Duodenal mucosa (tissue), 2 donors: ENCODE measurements around the gene NUP214.

Experiments used
- H3K27ac ChIP-seq: one replicate; pipeline ENCODE4 v1.7.0; 2013; ENCODE audit warnings: low read depth, low read length
- H3K27me3 ChIP-seq, 2 donors: one replicate each; pipeline ENCODE4 v1.7.0; 2013; ENCODE audit warnings: low read length in 2 of 2, control low read depth in 1 of 2; ENCODE audit not compliant: insufficient read depth in 2 of 2, control insufficient read depth in 1 of 2
- H3K36me3 ChIP-seq, 2 donors: one replicate each; pipeline ENCODE4 v1.7.0; 2013; ENCODE audit warnings: low read length in 2 of 2, control low read depth in 1 of 2; ENCODE audit not compliant: insufficient read depth in 2 of 2, control insufficient read depth in 1 of 2
- H3K4me1 ChIP-seq, 2 donors: one replicate each; pipeline ENCODE4 v1.7.0; 2013; ENCODE audit warnings: low read length in 2 of 2, control low read depth in 1 of 2; ENCODE audit not compliant: insufficient read depth in 2 of 2, control insufficient read depth in 1 of 2
- H3K4me3 ChIP-seq, 2 donors: one replicate each; pipeline ENCODE4 v1.7.0; 2013; ENCODE audit warnings: low read length in 2 of 2, low read depth in 1 of 2
- H3K9ac ChIP-seq, 2 donors: one replicate each; pipeline ENCODE4 v1.7.0; 2013; ENCODE audit warnings: low read length in 2 of 2, low read depth in 1 of 2
- H3K9me3 ChIP-seq, 2 donors: one replicate each; pipeline ENCODE4 v1.7.0; 2013; ENCODE audit warnings: low read length in 2 of 2, control low read depth in 1 of 2; ENCODE audit not compliant: control insufficient read depth in 1 of 2

Gene NUP214

DNA sequence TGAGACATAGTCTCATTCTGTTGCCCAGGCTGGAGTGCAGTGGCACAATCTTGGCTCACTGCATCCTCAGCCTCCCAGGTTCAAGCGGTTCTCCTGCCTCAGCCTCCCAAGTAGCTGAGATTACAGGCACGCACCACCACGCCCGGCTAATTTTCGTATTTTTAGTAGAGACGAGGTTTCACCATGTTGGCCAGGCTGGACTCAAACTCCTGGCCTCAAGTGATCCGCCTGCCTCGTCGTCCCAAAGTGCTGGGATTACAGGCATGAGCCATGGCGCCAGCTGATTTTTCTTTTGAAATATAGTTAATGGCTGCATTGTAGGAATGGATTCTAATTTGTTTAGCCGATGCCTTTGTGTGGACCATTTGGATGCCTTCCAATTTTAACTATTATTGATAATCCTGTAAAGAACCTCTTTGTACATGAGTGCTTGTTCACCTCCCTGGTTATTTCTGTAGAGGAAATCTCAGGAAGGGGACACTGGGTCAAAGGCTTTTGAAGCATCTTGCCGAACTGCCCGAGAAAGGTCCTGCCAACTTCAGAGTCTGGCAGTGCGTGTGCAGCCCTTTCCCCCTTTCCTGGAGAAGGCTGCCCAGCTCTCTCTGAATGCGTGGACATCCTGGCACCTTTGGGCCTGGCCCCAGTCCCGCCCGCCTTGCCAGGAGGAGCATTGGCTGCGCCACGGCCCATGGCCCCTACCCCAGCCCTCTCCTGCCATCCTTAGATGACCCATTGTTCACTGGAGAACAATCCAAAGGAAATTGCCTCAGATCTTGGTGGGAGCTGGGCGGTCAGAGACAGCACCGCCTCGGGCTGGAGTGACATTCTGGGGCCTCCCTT, 8.9 kb upstream of the NUP214 start:
- peaks cover 0 to 4% of the 10 kb centered on the region in 2 donors for H3K4me1 ChIP-seq
- no peaks in the 10 kb centered on the region for H3K9me3 ChIP-seq
- no peaks in the 10 kb centered on the region for H3K27me3 ChIP-seq
- H3K9ac ChIP-seq, result no peak overlapping the region
- H3K27ac ChIP-seq, result no peak overlapping the region
- no peaks in the 10 kb centered on the region for H3K36me3 ChIP-seq
- no peak overlapping the region for H3K4me3 ChIP-seq

DNA sequence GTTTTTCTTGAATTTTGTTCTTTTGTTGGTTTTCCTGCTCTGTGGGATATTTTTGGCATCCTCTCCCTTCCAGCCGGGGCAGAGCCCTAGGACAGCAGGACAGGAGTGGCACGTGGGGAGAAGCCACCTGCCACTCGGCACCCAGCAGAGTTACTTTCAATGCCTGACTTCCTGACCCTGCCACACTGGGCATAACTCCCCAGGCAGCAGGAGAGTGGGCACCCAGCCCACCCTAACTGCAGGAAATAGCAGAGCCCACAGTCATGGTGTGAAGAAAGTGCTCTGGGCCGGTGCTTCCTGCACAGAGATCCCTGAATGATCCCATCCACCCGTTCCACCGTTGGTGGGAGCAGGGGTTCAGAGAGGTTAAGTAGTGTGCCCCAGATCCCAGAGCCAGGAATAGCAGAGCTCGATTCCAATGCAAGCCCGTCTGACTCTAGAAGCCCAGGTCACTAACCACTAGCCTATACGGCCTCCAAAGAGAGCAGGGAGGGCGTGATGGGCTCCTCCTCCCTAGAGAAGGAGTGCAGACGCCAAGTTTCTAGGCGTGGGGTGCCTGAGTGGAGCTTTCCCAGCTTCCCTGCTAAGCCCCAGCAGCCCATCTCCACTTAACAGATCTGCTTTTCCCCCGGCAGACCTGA, 8.1 kb upstream of the NUP214 start:
- Histone ChIP-seq H3K27ac (no peak overlapping the region), H3K4me3 (no peak overlapping the region), H3K27me3 (no peaks in the 10 kb centered on the region), H3K9ac (no peak overlapping the region), H3K36me3 (no peaks in the 10 kb centered on the region), H3K4me1 (peaks cover 0 to 4% of the 10 kb centered on the region in 2 donors), H3K9me3 (no peaks in the 10 kb centered on the region)

DNA sequence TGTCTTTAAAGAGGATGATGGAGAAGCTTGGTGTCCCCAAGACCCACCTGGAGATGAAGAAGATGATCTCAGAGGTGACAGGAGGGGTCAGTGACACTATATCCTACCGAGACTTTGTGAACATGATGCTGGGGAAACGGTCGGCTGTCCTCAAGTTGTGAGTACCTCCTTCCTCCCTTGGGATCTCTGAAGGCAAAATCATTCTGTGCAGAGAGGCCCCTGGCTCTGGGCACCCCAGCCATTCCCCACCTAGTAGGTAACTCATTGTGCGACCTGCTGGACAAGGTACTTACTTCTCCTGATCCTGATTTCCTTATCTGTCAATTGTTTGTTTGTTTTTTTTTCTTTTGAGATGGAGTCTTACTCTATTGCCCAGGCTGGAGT, 7.6 kb upstream of the NUP214 start:
- H3K4me1 ChIP-seq, result peaks cover 0 to 4% of the 10 kb centered on the region in 2 donors
- no peaks in the 10 kb centered on the region for H3K27me3 ChIP-seq
- H3K4me3 ChIP-seq, result no peak overlapping the region
- H3K9me3 ChIP-seq, result no peaks in the 10 kb centered on the region
- H3K27ac ChIP-seq, result no peak overlapping the region
- H3K9ac ChIP-seq, result no peak overlapping the region
- no peaks in the 10 kb centered on the region for H3K36me3 ChIP-seq

DNA sequence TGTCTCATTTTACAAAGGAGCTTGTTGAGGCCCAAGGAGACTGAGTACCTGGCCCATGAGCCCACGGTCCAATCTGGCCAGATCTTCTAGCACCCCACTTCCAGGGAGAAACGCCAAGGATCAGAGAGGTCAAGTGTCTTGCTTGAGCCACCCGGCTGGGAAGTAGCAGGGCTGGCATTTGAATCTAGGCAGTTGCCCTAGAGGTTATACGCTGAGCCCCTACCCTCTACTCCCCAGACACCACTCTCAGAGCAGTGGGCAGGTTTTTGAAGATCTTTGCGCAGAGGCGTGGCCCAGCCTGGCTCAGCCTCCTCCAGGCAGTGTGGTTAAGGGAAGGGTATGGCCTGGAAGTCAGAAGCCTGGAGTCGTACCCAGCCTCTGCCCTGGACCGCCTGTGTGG, 5.8 kb upstream of the NUP214 start:
- Histone ChIP-seq H3K4me3 (no peak overlapping the region), H3K9ac (no peak overlapping the region), H3K36me3 (no peaks in the 10 kb centered on the region), H3K27me3 (no peaks in the 10 kb centered on the region), H3K4me1 (peaks cover 1 to 4% of the 10 kb centered on the region in 2 donors), H3K27ac (no peak overlapping the region), H3K9me3 (no peaks in the 10 kb centered on the region)

- Histone ChIP-seq H3K36me3 (no peaks in the 10 kb centered on the region), H3K27me3 (no peaks in the 10 kb centered on the region), H3K4me1 (peaks cover 4 to 6% of the 10 kb centered on the region in 2 donors), H3K4me3 (no peak overlapping the region), H3K27ac (no peak overlapping the region), H3K9me3 (no peaks in the 10 kb centered on the region), H3K9ac (no peak overlapping the region)
Observed at GRCh38 chr9:131120620-131121228, 4.7 kb upstream of the NUP214 start.

DNA sequence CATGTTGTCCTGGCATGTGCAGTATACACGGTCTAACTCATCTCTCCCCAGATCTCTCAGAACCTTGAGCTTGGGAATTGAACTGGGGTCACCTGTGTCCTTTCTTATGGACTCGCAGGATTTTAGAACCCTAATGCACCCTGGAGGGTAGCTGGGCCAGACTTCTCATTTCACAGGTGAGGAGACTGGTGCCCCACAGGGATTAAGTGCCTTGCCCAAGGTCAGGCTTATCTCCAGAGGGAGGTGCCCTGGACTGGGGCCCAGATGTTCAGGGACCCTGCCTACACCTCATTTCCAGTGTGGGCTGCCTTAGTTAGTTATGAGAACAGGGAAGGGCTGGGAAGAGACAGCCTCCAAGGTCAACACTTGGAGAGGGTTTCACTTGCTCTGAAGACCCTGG, 4.0 kb upstream of the NUP214 start:
- peak overlapping the region; percentile 54 for H3K27ac ChIP-seq
- H3K9ac ChIP-seq, result no peak overlapping the region
- H3K27me3 ChIP-seq, result no peaks in the 10 kb centered on the region
- peaks cover 8 to 12% of the 10 kb centered on the region in 2 donors for H3K4me1 ChIP-seq
- H3K9me3 ChIP-seq, result no peaks in the 10 kb centered on the region
- H3K36me3 ChIP-seq, result no peaks in the 10 kb centered on the region
- no peak overlapping the region for H3K4me3 ChIP-seq

- H3K27ac ChIP-seq, result peak overlapping the region; percentile 54
- no peak overlapping the region for H3K9ac ChIP-seq
- H3K4me1 ChIP-seq, result peaks cover 10 to 18% of the 10 kb centered on the region in 2 donors
- H3K27me3 ChIP-seq, result no peaks in the 10 kb centered on the region
- H3K36me3 ChIP-seq, result peaks cover 0 to under 1% of the 10 kb centered on the region in 2 donors
- no peaks in the 10 kb centered on the region for H3K9me3 ChIP-seq
- H3K4me3 ChIP-seq, result no peak overlapping the region
Observed at GRCh38 chr9:131122158-131122557, 3.2 kb upstream of the NUP214 start.

DNA sequence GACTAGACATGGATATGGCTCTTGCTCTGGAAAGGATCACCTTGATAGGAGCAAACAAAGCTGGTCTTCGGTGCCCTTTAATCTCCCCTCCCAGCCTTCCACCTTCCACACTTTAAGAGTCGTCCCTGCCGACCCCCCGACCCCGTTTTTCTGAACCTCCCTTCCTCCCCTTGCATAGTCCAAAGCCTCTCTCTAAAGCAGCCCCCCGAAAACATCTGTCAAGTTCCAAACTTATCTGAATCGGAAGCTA, 423 bp upstream of the NUP214 start:
- Histone ChIP-seq H3K9ac (peak overlapping the region; percentile 87 to 97), H3K4me1 (peaks cover 10 to 18% of the 10 kb centered on the region in 2 donors), H3K9me3 (no peaks in the 10 kb centered on the region), H3K4me3 (peak overlapping the region; percentile 94 to 99), H3K36me3 (peaks cover 21 to 28% of the 10 kb centered on the region in 2 donors), H3K27me3 (no peaks in the 10 kb centered on the region), H3K27ac (peak overlapping the region; percentile 92)

GRCh38 chr9:131126059-131126426, 657 bp downstream of the NUP214 start:
- Histone ChIP-seq H3K4me1 (peaks cover 10 to 18% of the 10 kb centered on the region in 2 donors), H3K9ac (peak overlapping the region; percentile 97), H3K4me3 (peak overlapping the region; percentile 94 to 99), H3K36me3 (peaks cover 29 to 35% of the 10 kb centered on the region in 2 donors), H3K9me3 (no peaks in the 10 kb centered on the region), H3K27ac (no peak overlapping the region), H3K27me3 (no peaks in the 10 kb centered on the region)

DNA sequence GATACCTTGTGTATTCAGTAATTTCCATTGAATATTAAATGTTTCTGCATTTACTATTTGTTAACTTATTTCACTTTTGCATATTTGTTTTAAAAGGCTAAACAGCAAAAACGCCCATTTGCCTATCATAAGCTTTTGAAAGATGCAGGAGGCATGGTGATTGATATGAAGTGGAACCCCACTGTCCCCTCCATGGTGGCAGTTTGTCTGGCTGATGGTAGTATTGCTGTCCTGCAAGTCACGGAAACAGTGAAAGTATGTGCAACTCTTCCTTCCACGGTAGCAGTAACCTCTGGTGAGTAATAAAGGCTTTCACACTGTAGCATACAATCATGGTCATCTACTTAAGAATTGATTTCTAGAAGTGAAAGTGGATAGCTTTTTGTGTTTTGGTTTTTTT, 3.8 kb downstream of the NUP214 start:
- Histone ChIP-seq H3K9ac (no peak overlapping the region), H3K27me3 (no peaks in the 10 kb centered on the region), H3K36me3 (peaks cover 40 to 64% of the 10 kb centered on the region in 2 donors), H3K9me3 (no peaks in the 10 kb centered on the region), H3K4me1 (peaks cover 6 to 18% of the 10 kb centered on the region in 2 donors), H3K4me3 (no peak overlapping the region), H3K27ac (no peak overlapping the region)
